Ecto neural progenitor cell (in vitro differentiated cells): ENCODE results near the gene NME7.
"Not testable (repeated sequence)": the region's sequence is repeated elsewhere in the genome, so short reads cannot be mapped to it uniquely, and the experiment has no call there.

Experiments used
- DNase-seq: peaks from one replicate; pipeline ENCODE4 v3.0.0-alpha.2; 2018; ENCODE audit warnings: low spot score

Gene NME7

GRCh38 chr1:169234780-169235179 lies 132.8 kb downstream of the NME7 start:
- no peak for DNase-seq

- no peak for DNase-seq
Measured at GRCh38 chr1:169217636-169218035, 150.0 kb downstream of the NME7 start.

- DNase-seq, result no peak
Measured at GRCh38 chr1:169214598-169214997, 153.0 kb downstream of the NME7 start.

- DNase-seq, result no peak
Measured at GRCh38 chr1:169212088-169212487, 155.5 kb downstream of the NME7 start.

- no peak for DNase-seq
Measured at GRCh38 chr1:169207797-169208520, 159.6 kb downstream of the NME7 start.

GRCh38 chr1:169204157-169204556 lies 163.4 kb downstream of the NME7 start:
- DNase-seq, result no peak

- no peak for DNase-seq
Measured at GRCh38 chr1:169202791-169203665, 164.6 kb downstream of the NME7 start.

GRCh38 chr1:169201084-169201619 lies 166.4 kb downstream of the NME7 start:
- DNase-seq, result no peak

GRCh38 chr1:169200319-169200718 lies 167.3 kb downstream of the NME7 start:
- DNase-seq, result no peak

GRCh38 chr1:169196581-169196980 lies 171.0 kb downstream of the NME7 start:
- DNase-seq, result no peak

- no peak for DNase-seq
Measured at GRCh38 chr1:169196161-169196560, 171.4 kb downstream of the NME7 start.

- no peak for DNase-seq
Measured at GRCh38 chr1:169193191-169193850, 174.3 kb downstream of the NME7 start.

GRCh38 chr1:169186106-169186505 lies 181.5 kb downstream of the NME7 start:
- DNase-seq, result no peak

- DNase-seq, result no peak
Measured at GRCh38 chr1:169184812-169185211, 182.8 kb downstream of the NME7 start.

GRCh38 chr1:169180174-169180573 lies 187.4 kb downstream of the NME7 start:
- DNase-seq, result no peak

GRCh38 chr1:169179431-169179830 lies 188.2 kb downstream of the NME7 start:
- not testable (repeated sequence) for DNase-seq

- DNase-seq, result no peak
Measured at GRCh38 chr1:169175461-169175860, 192.1 kb downstream of the NME7 start.

GRCh38 chr1:169163059-169163458 lies 204.5 kb downstream of the NME7 start:
- DNase-seq, result no peak

- DNase-seq, result no peak
Measured at GRCh38 chr1:169161496-169162194, 206.0 kb downstream of the NME7 start.

GRCh38 chr1:169160845-169161495 lies 206.6 kb downstream of the NME7 start:
- no peak for DNase-seq

GRCh38 chr1:169156580-169156979 lies 211.0 kb downstream of the NME7 start:
- DNase-seq, result no peak
